Loucy (cell line): ENCODE results near the gene DGKB.

ENCODE experiments used
- H2AFZ ChIP-seq: fragments of 200-600 bp; sonication (generic); 2 replicates; pipeline ENCODE4 v1.6.0; 2016; ENCODE audit warnings: antibody characterized with exemption, mild to moderate bottlenecking, low read length, moderate library complexity
- H3F3A ChIP-seq: fragments of 200-600 bp; 2 replicates; pipeline ENCODE4 v1.6.0; 2016; ENCODE audit warnings: antibody characterized with exemption, low read depth, mild to moderate bottlenecking
- H3K27me3 ChIP-seq: fragments of 200-600 bp; sonication (generic); 2 replicates; pipeline ENCODE4 v1.6.1; 2014; ENCODE audit warnings: low read length, mild to moderate bottlenecking; ENCODE audit not compliant: insufficient read depth, poor library complexity, severe bottlenecking
- H3K36me3 ChIP-seq: fragments of 200-600 bp; sonication (generic); 2 replicates; pipeline ENCODE4 v1.6.1; 2016; ENCODE audit warnings: low read length; ENCODE audit not compliant: insufficient read depth
- H3K4me1 ChIP-seq: fragments of 200-600 bp; sonication (generic); 2 replicates; pipeline ENCODE4 v1.5.1; 2014; ENCODE audit warnings: low read length, mild to moderate bottlenecking; ENCODE audit not compliant: insufficient read depth, poor library complexity, severe bottlenecking
- H3K4me2 ChIP-seq: fragments of 200-600 bp; sonication (generic); 2 replicates; pipeline ENCODE4 v1.6.0; 2014; ENCODE audit warnings: antibody characterized with exemption, low read length, low read depth, mild to moderate bottlenecking; ENCODE audit not compliant: poor library complexity, severe bottlenecking
- H3K4me3 ChIP-seq: fragments of 200-600 bp; sonication (generic); 2 replicates; pipeline ENCODE4 v1.5.1; 2014; ENCODE audit warnings: low read length, mild to moderate bottlenecking, mixed read lengths; ENCODE audit not compliant: poor library complexity, severe bottlenecking
- H3K79me2 ChIP-seq: fragments of 200-600 bp; sonication (generic); 2 replicates; pipeline ENCODE4 v1.6.1; 2014; ENCODE audit warnings: low read length; ENCODE audit not compliant: insufficient read depth
- H3K9ac ChIP-seq: fragments of 200-600 bp; sonication (generic); 2 replicates; pipeline ENCODE4 v1.6.0; 2014; ENCODE audit warnings: mild to moderate bottlenecking, low read depth, low read length, moderate library complexity; ENCODE audit not compliant: poor library complexity, severe bottlenecking
- H3K9me2 ChIP-seq: fragments of 200-600 bp; sonication (generic); replicated peaks from 2 replicates; pipeline ENCODE4 v1.6.1; 2016; ENCODE audit warnings: low read depth, low read length, mixed read lengths
- H3K9me3 ChIP-seq: fragments of 200-600 bp; sonication (generic); 2 replicates; pipeline ENCODE4 v1.6.1; 2014; ENCODE audit warnings: mild to moderate bottlenecking, antibody characterized with exemption, low read length, low read depth; ENCODE audit not compliant: insufficient read depth
- H4K20me1 ChIP-seq: fragments of 200-600 bp; sonication (generic); 2 replicates; pipeline ENCODE4 v1.6.0; 2014; ENCODE audit warnings: antibody characterized with exemption, low read length, mild to moderate bottlenecking; ENCODE audit not compliant: insufficient read depth, poor library complexity, severe bottlenecking
- EZH2phosphoT487 ChIP-seq: fragments of 200-600 bp; IDR thresholded peaks from 2 replicates; pipeline ENCODE4 v1.6.1; 2018; ENCODE audit warnings: antibody characterized with exemption, mild to moderate bottlenecking, moderate library complexity, borderline replicate concordance
- TF ChIP-seq, protein P1 (sequence below): fragments of 200-600 bp; sonication (generic); conservative IDR thresholded peaks from 2 replicates; pipeline ENCODE4 v1.5.1; 2014; ENCODE audit warnings: mild to moderate bottlenecking, antibody characterized with exemption, low read length

DGKB gene

GRCh38 chr7:14336256-14336655 is 566.3 kb downstream of the DGKB start:
- Histone ChIP-seq H3K79me2 (no peaks in the 10 kb centered on the region), H3K9ac (no peak overlapping the region)

DNA sequence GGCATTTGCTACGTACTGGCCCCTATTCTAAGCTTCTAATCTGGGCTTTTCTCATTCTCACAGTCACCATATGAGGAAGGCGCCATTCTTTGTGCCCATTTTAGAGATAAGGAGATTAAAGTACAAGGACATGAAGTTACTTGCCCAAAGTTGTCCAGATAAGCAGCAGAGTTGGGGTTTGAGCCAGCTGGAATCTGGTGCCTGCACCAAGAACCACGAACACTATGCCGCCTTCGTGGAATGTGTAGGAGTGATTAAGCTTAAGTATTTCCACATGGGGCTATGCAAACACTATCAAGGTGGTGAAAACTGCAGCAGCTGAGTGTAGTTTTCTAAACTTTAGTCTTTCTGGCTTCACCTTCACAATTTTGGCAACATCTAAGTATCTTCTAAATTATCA is 570.4 kb downstream of the DGKB start:
- Histone ChIP-seq H3K4me1 (no peaks in the 10 kb centered on the region), H3K9ac (no peak overlapping the region), H3F3A (no peaks in the 10 kb centered on the region), H3K9me2 (no peaks in the 10 kb centered on the region), H3K79me2 (no peaks in the 10 kb centered on the region), H4K20me1 (no peaks in the 10 kb centered on the region), H2AFZ (no peak overlapping the region), H3K4me2 (no peak overlapping the region), H3K36me3 (no peaks in the 10 kb centered on the region), H3K4me3 (no peak overlapping the region), H3K9me3 (no peaks in the 10 kb centered on the region), H3K27me3 (no peaks in the 10 kb centered on the region)
- TF ChIP-seq, protein P1, sequence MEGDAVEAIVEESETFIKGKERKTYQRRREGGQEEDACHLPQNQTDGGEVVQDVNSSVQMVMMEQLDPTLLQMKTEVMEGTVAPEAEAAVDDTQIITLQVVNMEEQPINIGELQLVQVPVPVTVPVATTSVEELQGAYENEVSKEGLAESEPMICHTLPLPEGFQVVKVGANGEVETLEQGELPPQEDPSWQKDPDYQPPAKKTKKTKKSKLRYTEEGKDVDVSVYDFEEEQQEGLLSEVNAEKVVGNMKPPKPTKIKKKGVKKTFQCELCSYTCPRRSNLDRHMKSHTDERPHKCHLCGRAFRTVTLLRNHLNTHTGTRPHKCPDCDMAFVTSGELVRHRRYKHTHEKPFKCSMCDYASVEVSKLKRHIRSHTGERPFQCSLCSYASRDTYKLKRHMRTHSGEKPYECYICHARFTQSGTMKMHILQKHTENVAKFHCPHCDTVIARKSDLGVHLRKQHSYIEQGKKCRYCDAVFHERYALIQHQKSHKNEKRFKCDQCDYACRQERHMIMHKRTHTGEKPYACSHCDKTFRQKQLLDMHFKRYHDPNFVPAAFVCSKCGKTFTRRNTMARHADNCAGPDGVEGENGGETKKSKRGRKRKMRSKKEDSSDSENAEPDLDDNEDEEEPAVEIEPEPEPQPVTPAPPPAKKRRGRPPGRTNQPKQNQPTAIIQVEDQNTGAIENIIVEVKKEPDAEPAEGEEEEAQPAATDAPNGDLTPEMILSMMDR = no peak
- TF ChIP-seq EZH2phosphoT487 = no peak

More at GRCh38 chr7:14336256-14336655, 566.3 kb downstream of the DGKB start:
- H4K20me1 ChIP-seq = no peaks in the 10 kb centered on the region
- no peaks in the 10 kb centered on the region for H3K27me3 ChIP-seq
- H3K9me2 ChIP-seq = no peaks in the 10 kb centered on the region
- TF ChIP-seq EZH2phosphoT487 = no peak
- TF ChIP-seq, protein P1 = no peak
- H3K36me3 ChIP-seq = no peaks in the 10 kb centered on the region
- no peak overlapping the region for H3K4me3 ChIP-seq
- no peak overlapping the region for H3K4me2 ChIP-seq
- no peaks in the 10 kb centered on the region for H3F3A ChIP-seq
- H2AFZ ChIP-seq = no peak overlapping the region
- H3K4me1 ChIP-seq = no peaks in the 10 kb centered on the region
- H3K9me3 ChIP-seq = no peaks in the 10 kb centered on the region

GRCh38 chr7:14324767-14325166 is 577.8 kb downstream of the DGKB start:
- H3K4me3 ChIP-seq = no peak overlapping the region
- no peak overlapping the region for H3K4me2 ChIP-seq
- H3K9me2 ChIP-seq = no peaks in the 10 kb centered on the region
- H3K79me2 ChIP-seq = no peaks in the 10 kb centered on the region
- no peaks in the 10 kb centered on the region for H4K20me1 ChIP-seq
- no peaks in the 10 kb centered on the region for H3F3A ChIP-seq
- no peak for TF ChIP-seq EZH2phosphoT487
- TF ChIP-seq, protein P1 = no peak
- H3K9me3 ChIP-seq = 0 out of 2 replicates have a peak, but pooled peaks cover 4% of the 10 kb centered on the region
- no peaks in the 10 kb centered on the region for H3K4me1 ChIP-seq
- no peak overlapping the region for H3K9ac ChIP-seq
- H3K27me3 ChIP-seq = no peaks in the 10 kb centered on the region
- H2AFZ ChIP-seq = no peak overlapping the region
- no peaks in the 10 kb centered on the region for H3K36me3 ChIP-seq
